Measurements from ENCODE around the gene SETDB1. TPM values are rescaled to one million over a fixed set of nuclear protein-coding genes. Genes with fewer than 3 reads are reported as not detected.

Gene SETDB1
- total RNA-seq, 1 donor from 2014 or later = 42.9 TPM

DNA sequence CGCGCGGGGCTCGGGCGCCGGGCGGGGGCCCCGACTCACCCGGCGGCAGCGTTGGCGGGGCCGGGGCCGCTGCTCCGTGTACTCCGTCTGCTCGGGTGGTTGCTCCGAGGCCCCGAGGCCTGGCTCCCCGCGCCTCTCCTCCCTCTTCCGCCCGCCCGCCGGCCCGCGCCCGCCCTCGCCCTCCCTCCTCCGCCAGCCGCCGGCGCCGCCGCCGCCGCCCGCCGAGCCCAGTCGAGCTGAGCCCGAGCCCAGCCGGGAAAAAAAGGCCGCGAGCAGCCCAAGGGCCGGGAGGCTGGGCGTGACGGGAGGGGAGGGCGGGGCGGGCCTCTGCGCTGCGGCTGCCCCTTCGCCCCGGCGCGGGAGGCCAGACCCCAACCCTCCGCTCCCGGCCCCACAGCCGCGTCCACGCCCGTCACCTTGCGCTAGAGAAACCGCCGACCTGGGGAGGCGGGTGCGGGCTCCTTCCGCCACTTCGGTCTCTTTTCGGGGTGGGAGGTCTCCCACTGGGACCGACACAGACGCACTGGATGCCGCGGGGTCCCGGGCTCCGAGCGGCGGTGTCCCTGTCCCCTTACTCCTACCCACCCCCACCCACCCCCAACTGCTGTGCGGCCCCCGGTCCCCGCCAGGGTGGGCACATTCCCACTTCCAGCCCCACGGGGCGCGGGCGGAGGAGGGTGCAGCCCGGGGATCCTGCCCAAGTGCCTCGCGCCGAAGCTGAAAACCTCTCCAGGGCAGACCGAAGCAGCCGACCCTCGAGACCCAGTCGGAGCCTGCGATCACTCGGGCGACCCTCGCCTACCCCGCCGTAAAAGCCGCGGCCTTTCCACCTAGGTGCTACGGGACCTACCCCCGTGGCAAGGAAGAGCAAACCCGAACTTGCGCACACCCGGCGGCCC lies 48.7 kb downstream of the SETDB1 start, which contains the start of gene CERS2:
CERS2 (minus strand) TSS at position 256 of the 899 bp plus-strand sequence. CDS start 5,745 bp downstream, outside the sequence.
- peak; percentile 85 for DNase-seq (ENCODE audit: low read depth)

DNA sequence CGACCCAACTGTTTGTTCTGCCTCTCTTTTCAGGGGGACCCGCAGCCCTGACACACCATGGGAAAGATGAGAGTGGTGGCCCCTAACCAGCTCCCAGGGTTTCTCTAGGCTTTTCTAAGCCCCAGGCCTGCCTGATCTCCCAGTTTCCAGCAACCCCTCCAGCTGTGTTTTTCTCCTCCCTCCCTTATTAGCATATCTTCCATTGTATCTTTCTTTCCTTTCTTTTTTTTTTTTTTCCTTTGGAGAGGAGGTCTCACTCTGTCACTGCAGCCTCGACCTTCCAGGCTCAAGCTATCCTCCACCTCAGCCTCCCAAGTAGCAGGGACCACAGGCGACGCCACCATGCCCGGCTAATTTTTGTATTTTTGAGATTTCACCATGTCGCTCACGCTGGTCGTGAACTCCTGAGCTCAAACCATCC lies 50.2 kb downstream of the SETDB1 start:
- DNase-seq (ENCODE audit: low read depth) = no peak

DNA sequence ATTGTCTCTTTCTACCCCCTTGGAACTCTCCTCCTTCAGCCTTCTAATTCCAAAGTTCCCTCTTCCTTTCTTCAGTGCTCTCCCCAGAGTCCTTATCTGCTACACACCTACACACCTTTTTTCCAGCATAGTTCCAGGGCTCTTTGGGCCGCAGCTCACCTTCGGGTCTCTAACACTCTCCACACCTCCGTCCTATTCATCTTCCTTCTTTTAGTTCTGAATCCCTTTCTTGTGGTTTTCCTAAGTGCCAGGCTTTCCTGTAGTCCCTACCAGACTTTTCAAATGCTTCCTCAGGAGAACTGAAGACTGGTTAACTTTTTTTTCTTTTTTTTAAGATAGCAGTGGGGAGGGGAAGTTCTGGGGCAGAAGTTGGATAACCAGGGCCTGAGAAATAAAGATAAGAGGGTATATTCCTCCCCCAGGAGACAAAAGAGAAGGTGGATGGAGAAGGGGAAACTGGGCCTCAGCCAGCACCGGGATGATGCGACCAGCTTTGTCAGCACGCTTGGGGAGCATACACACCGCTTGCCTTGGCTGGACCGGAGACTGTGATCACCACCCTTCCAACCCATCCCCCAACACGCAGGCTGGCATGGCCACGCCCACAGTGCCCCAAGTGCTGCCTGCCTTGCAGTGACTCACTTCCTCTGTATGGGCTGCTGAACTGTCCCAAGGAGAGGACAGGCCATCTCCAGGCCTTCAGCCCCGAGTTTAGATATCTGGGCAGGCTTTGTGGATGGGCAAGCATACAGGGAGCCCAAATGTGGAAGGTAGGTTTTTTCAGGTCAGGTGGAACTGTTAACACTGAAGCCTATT lies 50.9 kb downstream of the SETDB1 start:
- peak; percentile 91 for DNase-seq (ENCODE audit: low read depth)

DNA sequence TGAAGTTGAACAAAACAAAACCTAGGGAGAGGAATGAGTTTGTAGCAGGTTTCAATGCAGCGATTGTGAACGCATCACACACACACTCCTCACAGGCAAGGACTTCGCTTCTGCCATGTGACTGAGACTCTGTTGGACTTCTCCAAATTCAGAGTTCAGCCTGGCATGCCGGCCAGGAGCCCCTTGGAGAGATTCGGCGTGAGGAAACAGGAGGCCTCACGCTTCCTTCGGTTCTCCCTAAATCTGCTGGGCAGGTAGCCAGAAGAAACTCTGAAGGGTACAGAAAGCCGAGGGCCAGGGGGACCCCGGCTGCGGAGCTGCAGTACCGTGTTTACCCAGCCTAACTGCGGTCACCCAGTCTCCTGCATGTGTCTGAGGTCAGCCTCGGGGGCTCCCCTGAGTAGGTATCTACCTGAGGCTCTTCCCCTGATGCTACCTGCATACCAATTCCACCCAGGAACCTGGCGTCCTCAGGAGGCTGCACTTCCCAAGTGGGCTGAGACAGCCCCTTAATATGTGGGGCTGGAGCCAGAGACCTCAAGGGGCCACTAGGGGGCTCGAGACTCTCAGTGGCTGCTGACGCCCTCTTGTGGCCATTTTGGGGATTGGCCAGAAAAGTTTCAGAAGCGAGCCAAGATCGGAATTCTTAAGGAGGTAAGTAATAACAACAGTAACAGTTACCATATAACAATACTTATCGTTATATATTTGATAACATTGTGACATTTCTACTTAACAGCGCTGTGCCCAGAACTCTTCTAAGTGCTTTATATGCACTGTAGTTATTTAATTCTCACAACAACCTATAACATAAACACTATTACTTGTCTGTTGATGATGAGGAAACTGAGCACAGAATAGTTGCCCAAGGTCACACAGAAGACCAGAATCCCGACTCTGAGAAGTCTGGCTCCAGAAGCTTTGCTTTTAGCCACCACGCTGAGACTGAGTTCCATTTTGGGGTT lies 53.2 kb downstream of the SETDB1 start:
- peak; percentile 95 for DNase-seq (ENCODE audit: low read depth)

DNA sequence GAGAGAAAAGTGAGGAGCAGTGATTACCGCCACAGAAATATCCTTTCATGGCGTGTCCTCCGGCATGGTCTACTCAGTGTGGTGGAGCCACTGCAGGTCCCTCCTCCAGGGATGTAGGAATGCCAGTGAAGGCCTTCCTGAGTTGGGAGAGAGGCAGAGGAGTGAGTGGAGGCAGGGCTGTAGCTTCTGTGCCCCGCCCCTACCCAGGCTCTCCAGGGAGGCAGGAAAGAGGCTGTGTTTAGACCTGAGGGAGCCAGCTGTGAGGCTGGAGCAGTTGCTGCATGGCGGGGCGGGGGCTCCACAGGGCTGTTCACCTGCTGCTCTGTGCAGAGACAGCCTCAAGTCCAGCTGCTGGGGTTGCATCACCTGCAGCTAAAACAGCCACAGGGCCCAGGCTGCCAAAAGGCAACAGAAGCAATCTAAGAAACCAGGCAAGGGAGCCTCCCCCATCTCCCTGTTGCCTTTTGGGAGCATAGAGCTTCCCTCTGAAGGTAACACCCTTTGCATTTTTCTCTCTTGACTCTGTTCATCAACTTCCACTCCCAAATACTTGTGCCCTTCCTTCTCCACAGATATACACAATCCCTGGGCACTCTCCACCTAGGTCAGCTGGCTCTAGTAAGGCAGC lies 55.1 kb downstream of the SETDB1 start:
- peak; percentile 54 for DNase-seq (ENCODE audit: low read depth)

DNA sequence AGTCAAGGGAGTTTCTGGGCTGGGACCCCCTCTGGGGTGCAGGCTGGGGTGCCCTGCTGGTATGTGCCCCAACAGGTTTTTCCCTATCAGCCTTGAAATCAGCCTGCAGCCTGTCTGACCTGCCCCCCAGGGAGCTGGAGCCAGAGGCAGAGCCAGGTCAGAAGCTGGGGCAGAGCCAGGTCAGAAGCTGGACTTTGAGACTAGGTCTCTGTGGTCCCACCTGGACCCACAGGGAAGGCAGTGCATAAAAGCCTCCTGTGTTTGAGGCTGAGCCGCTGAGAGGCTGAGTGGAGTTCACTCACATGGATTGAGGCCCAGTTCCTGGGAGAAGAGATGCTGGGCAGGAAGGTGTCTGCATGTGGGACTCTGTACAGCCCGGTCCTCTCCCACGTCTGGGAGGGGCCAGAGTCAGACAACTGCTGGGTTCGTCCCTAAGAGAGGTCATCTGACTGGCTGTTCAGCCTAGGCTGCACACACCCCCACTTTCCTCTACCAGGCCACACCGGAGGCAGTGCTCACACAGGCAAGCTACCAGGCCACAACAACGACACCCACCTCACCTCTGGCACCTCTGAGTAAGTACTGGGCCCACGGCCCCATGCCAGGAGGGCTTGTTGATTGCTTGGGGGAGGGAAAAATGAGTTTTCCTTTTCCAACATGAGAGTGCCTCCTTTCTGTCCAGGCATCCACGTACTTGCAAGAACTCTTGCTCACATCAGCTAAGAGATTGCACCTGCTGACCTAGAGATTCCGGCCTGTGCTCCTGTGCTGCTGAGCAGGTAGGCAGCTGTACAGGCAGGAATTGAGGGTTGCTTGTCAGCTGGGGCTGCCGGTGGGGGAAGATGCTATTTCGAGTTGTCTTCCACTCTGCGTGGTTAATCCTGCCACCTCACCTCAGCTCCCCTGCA lies 55.9 kb downstream of the SETDB1 start, which contains the start of gene ANXA9:
ANXA9 (plus strand) TSS at position 488 of the 908 bp plus-strand sequence. CDS start 814 bp downstream, outside the sequence.
- DNase-seq (ENCODE audit: low read depth) = no peak

DNA sequence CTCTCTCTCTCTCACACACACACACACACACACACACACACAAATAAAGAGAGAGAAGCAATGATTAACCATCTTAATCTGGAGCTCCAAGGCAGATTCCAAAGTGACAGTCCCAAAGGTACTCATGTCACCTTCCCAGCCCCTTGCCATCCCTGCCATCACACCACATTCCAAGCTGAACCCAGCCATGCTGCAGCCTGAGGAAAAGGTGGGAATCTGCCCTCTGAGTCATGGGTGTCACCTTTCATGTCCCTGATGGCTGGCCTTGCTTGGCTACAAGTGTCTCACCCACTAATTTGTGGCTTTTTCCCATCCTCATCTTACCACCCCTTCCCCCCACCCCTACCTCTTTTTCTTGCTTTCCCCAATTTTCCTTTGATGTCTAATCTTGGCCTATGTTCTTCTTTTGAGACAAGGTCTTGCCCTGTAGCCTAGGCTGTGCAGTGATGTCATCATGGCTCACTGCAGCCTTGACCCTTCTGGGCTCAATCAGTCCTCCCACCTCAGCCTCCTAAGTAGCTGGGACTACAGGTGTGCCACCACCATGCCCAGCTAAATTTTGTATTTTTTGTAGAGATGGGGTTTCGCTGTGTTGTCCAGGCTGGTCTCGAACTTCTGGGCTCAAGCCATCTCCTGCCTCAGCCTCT lies 59.1 kb downstream of the SETDB1 start:
- DNase-seq (ENCODE audit: low read depth) = peak; percentile 41

DNA sequence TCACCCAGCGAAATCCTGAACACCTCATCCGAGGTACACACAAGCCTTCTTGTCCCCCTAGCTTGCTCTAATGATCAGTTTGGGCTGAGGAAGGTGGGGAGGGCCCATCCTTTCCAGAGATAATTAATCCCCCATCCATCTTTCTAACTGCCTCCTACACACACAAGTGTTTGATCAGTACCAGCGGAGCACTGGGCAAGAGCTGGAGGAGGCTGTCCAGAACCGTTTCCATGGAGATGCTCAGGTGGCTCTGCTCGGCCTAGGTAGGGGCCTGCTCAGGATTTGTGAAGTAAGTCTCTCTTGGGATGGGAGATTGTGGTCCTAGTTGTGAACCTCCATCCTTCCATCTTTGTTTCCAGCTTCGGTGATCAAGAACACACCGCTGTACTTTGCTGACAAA lies 61.8 kb downstream of the SETDB1 start:
- no peak for DNase-seq (ENCODE audit: low read depth)

DNA sequence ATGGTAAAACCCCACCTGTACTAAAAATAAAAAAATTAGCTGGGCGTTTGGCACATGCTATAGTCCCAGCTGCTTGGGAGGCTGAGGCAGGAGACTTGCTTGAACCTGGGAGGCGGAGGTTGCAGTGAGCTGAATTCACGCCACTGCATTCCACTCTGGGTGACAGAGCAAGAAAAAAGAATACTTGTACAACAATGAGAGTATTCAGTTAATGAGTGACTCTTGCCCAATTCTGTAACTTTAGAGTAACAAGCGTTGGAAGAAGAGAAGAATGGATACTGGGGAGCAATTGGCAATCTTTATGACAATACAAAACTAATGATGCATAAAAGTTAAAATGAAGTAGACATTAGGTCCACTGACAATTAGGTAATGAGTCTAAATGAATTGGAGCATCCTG lies 66.5 kb downstream of the SETDB1 start:
- no peak for DNase-seq (ENCODE audit: low read depth)

DNA sequence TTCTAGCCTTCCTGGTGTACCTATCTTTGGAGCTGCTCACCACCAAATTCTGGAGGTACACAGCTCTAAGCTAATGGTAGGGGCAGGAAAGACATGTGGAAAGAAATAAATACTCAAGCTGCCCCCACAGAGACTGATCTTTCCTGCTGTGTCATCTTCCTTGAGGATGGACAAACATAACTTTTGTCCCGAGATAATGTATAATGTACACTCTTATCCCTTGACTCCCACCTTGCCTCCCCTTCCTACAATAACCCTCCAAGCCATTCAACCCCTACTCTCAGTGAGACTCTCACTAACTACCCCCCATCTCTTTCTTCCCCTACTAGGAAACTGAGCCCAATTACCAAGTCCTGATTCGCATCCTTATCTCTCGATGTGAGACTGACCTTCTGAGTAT lies 68.1 kb downstream of the SETDB1 start:
- no peak for DNase-seq (ENCODE audit: low read depth)

DNA sequence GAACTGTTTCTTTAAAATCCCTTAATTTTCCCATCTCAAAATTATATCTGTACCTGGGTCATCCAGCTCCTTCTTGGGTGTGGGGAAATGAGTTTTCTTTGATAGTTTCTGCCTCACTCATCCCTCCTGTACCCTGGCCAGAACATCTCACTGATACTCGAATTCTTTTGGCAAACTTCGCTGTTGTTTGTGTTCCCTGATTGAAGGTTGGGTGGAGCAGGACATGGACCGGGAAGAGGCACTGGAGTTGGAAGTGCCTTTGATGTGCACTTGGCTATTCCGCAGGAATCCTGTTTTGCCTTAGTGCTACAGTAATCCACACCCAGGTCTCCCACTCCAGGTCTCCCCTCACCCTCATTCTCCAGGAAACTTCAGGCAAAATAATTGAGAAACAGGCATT lies 69.3 kb downstream of the SETDB1 start:
- DNase-seq (ENCODE audit: low read depth) = no peak

DNA sequence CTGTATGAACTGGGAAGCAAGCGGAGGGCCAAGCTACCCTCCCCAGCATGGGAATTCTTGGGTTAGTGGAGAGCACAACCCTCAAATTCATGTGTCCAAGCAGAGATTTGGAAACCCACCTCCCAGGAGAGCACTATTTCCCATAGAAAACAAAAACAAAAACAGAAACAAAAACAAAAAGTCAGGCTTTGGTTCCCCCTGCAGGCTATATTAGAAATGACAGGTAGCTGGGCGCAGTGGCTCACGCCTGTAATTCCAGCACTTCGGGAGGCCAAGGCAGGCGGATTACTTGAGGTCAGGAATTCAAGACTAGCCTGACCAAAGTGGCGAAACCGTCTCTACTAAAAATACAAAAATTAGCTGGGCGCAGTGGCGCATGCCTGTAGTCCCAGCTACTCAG lies 69.7 kb downstream of the SETDB1 start:
- DNase-seq (ENCODE audit: low read depth) = peak; percentile 70

DNA sequence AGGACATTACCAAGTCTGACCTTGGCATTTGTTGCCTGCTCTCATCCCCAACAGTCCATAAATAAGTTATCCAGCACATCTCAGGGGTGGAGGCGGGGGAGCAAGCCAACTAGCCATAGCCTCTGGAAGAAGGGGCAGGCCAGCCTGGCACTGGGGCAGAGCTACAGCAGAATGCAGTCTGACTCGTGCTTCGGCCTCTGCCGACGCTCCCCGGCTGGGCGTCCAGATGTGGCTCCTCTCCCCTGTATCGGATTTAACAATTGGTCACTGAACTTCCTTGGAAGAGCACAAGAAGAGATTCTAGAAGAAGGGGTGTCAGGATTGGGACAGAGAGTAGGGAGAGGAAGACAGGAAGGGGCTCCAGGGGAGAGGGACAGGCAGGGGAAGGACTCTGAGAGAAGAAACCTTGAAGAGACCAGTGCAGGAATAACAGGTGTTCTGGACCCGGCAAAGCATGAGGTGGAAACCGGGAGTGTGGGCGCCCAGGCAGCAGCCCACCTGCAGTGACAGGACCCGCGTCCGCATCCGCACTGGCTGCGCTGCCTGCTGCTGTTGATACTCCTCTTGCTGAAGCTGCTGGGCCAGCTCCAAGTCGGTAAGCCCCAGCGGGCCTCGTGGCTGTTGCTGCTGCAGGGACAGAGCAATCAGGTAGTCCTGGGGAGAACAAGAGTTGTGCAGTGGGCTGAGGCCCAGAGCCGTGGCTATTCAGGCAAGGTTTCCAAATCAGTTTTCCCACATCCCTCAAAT lies 71.1 kb downstream of the SETDB1 start:
- DNase-seq (ENCODE audit: low read depth) = no peak

DNA sequence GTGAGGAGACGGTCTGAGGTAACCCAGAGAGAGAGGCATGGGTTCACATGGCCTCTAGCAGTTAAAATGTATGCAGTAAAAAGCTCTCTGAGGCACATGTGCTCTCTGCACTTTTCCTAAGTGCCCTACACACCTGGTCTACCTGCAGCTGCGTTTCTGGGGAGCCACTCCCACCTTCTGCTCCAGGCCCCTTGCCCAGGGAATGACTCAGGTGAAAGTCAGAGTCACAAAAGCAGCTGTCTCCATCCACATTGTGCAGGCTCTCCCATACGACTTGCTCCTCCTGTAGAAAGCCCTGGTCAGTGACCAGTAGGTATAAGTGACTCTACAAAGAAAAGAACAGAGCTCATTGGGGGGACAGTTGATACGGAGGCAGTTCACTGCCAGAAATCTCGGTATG lies 71.8 kb downstream of the SETDB1 start:
- DNase-seq (ENCODE audit: low read depth) = peak; percentile 33

DNA sequence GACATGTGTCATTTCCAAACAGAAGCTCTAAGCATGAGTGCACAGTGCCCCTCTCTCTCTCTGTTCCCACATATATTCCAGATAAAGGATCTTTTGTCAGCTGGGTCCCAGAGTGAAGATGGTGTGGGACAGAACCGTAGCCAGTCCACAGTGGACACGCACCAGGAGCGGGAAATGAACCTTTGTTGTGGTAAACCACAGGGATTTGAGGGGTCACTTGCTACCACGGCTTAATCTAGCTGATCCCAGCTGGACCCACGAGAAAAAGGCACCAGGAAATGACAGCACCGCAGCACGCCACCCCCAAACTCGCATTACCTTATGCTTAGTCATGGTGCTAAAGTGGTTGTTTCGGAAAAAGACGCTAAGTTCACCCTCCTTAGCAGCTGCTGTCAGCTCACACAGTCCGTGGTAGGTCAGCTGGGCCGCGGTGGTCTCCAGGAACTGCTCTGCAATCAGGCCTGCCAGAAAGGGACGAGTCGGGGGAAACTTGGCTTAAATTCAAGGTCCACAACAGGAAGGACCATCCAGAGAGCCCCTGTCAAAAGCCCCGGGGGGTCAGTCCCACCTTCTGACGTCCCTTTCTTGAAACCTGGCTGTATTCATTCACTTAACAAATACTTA lies 73.0 kb downstream of the SETDB1 start:
- peak; percentile 98 for DNase-seq (ENCODE audit: low read depth)

DNA sequence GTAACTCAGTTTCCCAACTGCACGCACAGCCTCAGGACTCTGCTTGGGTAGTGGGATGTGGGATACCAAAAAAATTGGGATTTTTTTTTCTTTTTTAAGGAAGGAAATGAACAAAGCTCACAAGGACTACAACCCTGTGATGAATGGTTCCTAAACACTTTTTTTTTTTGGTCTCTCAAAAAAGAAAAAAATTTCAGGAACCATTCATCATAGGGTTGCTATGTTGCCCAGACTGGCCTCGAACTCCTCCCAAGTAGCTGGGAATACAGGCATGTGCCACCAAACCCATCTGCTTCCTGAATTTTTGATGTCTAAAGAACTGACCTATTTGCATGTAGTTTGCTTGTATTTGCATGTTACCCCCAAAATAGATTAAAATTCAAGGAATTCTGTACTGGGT lies 73.8 kb downstream of the SETDB1 start:
- DNase-seq (ENCODE audit: low read depth) = peak; percentile 26

DNA sequence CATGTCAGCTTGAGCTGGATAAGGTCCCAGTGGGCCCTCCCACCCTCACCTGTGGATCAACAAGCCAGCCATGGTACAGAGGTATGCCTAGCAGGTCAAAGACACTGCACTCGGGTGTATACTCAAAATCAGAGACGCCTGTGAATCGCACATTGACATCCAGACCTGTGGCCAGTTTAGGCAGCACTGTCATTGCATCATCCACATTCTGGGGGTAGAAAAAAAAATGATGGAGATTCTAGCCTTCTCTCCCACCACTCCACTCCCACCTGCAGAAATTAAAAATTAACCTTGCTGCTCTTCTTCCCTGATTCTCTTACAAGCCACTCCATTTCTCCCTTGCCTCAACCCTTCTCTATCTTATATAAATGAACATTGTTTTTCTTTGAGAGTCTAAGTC lies 74.2 kb downstream of the SETDB1 start:
- no peak for DNase-seq (ENCODE audit: low read depth)

DNA sequence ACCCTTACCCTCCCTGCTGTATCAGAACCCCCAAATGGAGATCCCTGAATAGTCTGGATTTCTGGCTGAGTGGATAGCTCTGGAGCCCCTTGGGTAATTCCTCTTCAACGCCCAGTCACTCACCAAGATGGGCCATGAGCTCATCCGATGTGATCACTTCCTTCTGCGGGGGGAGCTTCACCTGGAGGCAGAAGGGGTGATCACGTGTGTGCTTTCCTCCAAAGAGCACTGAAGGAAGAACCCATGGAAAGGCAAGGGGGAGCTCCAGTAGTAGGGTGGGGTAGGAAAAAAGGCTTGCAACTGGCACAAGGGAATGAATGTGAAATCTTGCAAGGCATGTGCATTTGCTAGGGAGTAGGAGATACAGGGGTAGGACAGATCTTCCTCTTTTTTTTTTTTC lies 75.4 kb downstream of the SETDB1 start:
- DNase-seq (ENCODE audit: low read depth) = no peak
